ENCODE measurements around the gene LY6G5B. TPM values are rescaled to one million over a fixed set of nuclear protein-coding genes. Genes with fewer than 3 reads are reported as not detected.

LY6G5B gene
- total and polyA plus RNA-seq, 2 donors from 2014 or later: 2.5 to 15.1 TPM

- H3K9ac ChIP-seq (ENCODE audit: low read length in 3 of 3): no peak overlapping the region
- FAIRE-seq (no peak), DNase-seq (no peak)
- no peaks in the 10 kb centered on the region for H3K4me1 ChIP-seq (ENCODE audit: control insufficient read depth in 2 of 3, insufficient read depth in 2 of 3, low read depth in 1 of 3, low read length in 3 of 3)
- H3K36me3 ChIP-seq (ENCODE audit: control insufficient read depth in 2 of 3, insufficient read depth in 3 of 3, low read length in 3 of 3): peaks cover 4 to 84% (median 55%) of the 10 kb centered on the region in 3 donors
- no peaks in the 10 kb centered on the region for H3K27me3 ChIP-seq (ENCODE audit: control insufficient read depth, insufficient read depth, low read length)
- no peak for TF ChIP-seq CTCF (IDR thresholded peaks at IDR 0.05; ENCODE audit: borderline replicate concordance, extremely low read depth, insufficient read depth)
- intact Hi-C loops (cut with DNase I): no loop called here
- no peaks in the 10 kb centered on the region for H3K9me3 ChIP-seq (ENCODE audit: control insufficient read depth in 2 of 3, insufficient read depth in 1 of 3, low read length in 3 of 3)
- H3K27ac ChIP-seq (ENCODE audit: low read depth in 2 of 2, low read length in 2 of 2): no peak overlapping the region
- no peak overlapping the region for H3K4me3 ChIP-seq (ENCODE audit: low read length in 3 of 3)
Measured at GRCh38 chr6:31640612-31641011, 29.2 kb upstream of the LY6G5B start.

GRCh38 chr6:31641370-31641769, 28.4 kb upstream of the LY6G5B start:
- TF ChIP-seq CTCF (IDR thresholded peaks at IDR 0.05; ENCODE audit: borderline replicate concordance, extremely low read depth, insufficient read depth): no peak
- no peak for DNase-seq
- H3K36me3 ChIP-seq (ENCODE audit: control insufficient read depth in 2 of 3, insufficient read depth in 3 of 3, low read length in 3 of 3): peaks cover 4 to 82% (median 54%) of the 10 kb centered on the region in 3 donors
- H3K4me3 ChIP-seq (ENCODE audit: low read length in 3 of 3): no peak overlapping the region
- no peaks in the 10 kb centered on the region for H3K9me3 ChIP-seq (ENCODE audit: control insufficient read depth in 2 of 3, insufficient read depth in 1 of 3, low read length in 3 of 3)
- no peaks in the 10 kb centered on the region for H3K4me1 ChIP-seq (ENCODE audit: control insufficient read depth in 2 of 3, insufficient read depth in 2 of 3, low read depth in 1 of 3, low read length in 3 of 3)
- H3K27ac ChIP-seq (ENCODE audit: low read depth in 2 of 2, low read length in 2 of 2): no peak overlapping the region
- FAIRE-seq: no peak
- H3K9ac ChIP-seq (ENCODE audit: low read length in 3 of 3): no peak overlapping the region
- H3K27me3 ChIP-seq (ENCODE audit: control insufficient read depth, insufficient read depth, low read length): no peaks in the 10 kb centered on the region
- intact Hi-C loops (cut with DNase I): no loop called here

- intact Hi-C loops (cut with DNase I): no loop called here
- H3K9ac ChIP-seq (ENCODE audit: low read length in 3 of 3): no peak overlapping the region
- H3K4me3 ChIP-seq (ENCODE audit: low read length in 3 of 3): no peak overlapping the region
- no peak overlapping the region for H3K27ac ChIP-seq (ENCODE audit: low read depth in 2 of 2, low read length in 2 of 2)
- DNase-seq (no peak), FAIRE-seq (no peak)
- no peaks in the 10 kb centered on the region for H3K9me3 ChIP-seq (ENCODE audit: control insufficient read depth in 2 of 3, insufficient read depth in 1 of 3, low read length in 3 of 3)
- H3K27me3 ChIP-seq (ENCODE audit: control insufficient read depth, insufficient read depth, low read length): no peaks in the 10 kb centered on the region
- no peaks in the 10 kb centered on the region for H3K4me1 ChIP-seq (ENCODE audit: control insufficient read depth in 2 of 3, insufficient read depth in 2 of 3, low read depth in 1 of 3, low read length in 3 of 3)
- H3K36me3 ChIP-seq (ENCODE audit: control insufficient read depth in 2 of 3, insufficient read depth in 3 of 3, low read length in 3 of 3): peaks cover 7 to 80% (median 54%) of the 10 kb centered on the region in 3 donors
- TF ChIP-seq CTCF (IDR thresholded peaks at IDR 0.05; ENCODE audit: borderline replicate concordance, extremely low read depth, insufficient read depth): no peak
Measured at GRCh38 chr6:31642798-31643570, 26.8 kb upstream of the LY6G5B start.
